ENCODE measurements around the gene SH3D21. TPM values are rescaled to one million over a fixed set of nuclear protein-coding genes. Genes with fewer than 3 reads are reported as not detected.

The SH3D21 gene
- total and polyA plus RNA-seq, 2 donors (not counting 1 experiment from before 2014, with no cell fraction given), result 0.49 to 1.8 TPM

GRCh38 chr1:36327421-36328087, 21.4 kb downstream of the SH3D21 start:
- ChIA-PET CTCF (no interaction called here), POLR2A (no interaction called here)
- Mint-ChIP-seq H3K27me3 (peaks cover 50% of the 10 kb centered on the region), H3K4me1 (peaks cover 17% of the 10 kb centered on the region), H3K9me3 (ENCODE audit: insufficient read depth) (no peaks in the 10 kb centered on the region), H3K27ac (no peak overlapping the region), H3K4me3 (no peak overlapping the region)
- no peaks in the 10 kb centered on the region for H3K9me3 ChIP-seq (ENCODE audit: control extremely low read depth in 1 of 3, control insufficient read depth in 2 of 3, insufficient read depth in 1 of 3, low read length in 2 of 3)
- peaks cover 16 to 18% of the 10 kb centered on the region in 2 donors for H3K4me1 ChIP-seq (ENCODE audit: control insufficient read depth in 2 of 2, insufficient read depth in 2 of 2, low read length in 2 of 2)
- ATAC-seq (ENCODE audit: low read depth), result no peak
- 91% methylated on average over 9 of the region's 9 CpGs for WGBS (ENCODE audit: insufficient coverage)
- intact Hi-C loops (cut with micrococcal nuclease), result no loop called here
- no peak overlapping the region for H2AFZ ChIP-seq (ENCODE audit: insufficient read depth, low read depth, low read length, poor library complexity, severe bottlenecking)
- H3K27me3 ChIP-seq (replicated peaks in 1 of 4; ENCODE audit: control extremely low read depth in 1 of 4, control insufficient read depth in 3 of 4, insufficient read depth in 4 of 4, low read length in 3 of 4), result peaks cover 0 to 33% (median 12%) of the 10 kb centered on the region in 4 experiments
- H3K4me2 ChIP-seq (replicated peaks; ENCODE audit: low read depth, low read length, poor library complexity, severe bottlenecking), result no peak overlapping the region
- H3K79me2 ChIP-seq (ENCODE audit: control insufficient read depth, insufficient read depth, low read length), result no peaks in the 10 kb centered on the region
- no peak for DNase-seq
- H3K4me3 ChIP-seq (ENCODE audit: control extremely low read depth in 1 of 5, extremely low read depth in 1 of 5, insufficient read depth in 1 of 5, low read depth in 2 of 5, low read length in 4 of 5), result no peak overlapping the region
- H3K36me3 ChIP-seq (replicated peaks in 1 of 2; ENCODE audit: control extremely low read depth in 1 of 2, control insufficient read depth in 1 of 2, extremely low read depth in 1 of 2, insufficient read depth in 2 of 2, low read length in 1 of 2), result no peaks in the 10 kb centered on the region
- H4K20me1 ChIP-seq (ENCODE audit: control insufficient read depth, insufficient read depth, low read length, poor library complexity, severe bottlenecking), result no peaks in the 10 kb centered on the region
- TF ChIP-seq CTCF (IDR thresholded peaks at IDR 0.05) (no peak), EZH2 (IDR thresholded peaks at IDR 0.05; ENCODE audit: borderline replicate concordance, insufficient read depth, low read depth, low read length, poor library complexity, severe bottlenecking) (no peak)
- H3K27ac ChIP-seq (ENCODE audit: low read length in 2 of 2), result no peak overlapping the region
- H3K9ac ChIP-seq (ENCODE audit: low read length), result no peak overlapping the region

GRCh38 chr1:36328088-36328480, 21.9 kb downstream of the SH3D21 start:
- peaks cover 14% of the 10 kb centered on the region for H3K4me1 Mint-ChIP-seq
- Histone ChIP-seq H3K4me1 (ENCODE audit: control insufficient read depth in 2 of 2, insufficient read depth in 2 of 2, low read length in 2 of 2) (peaks cover 10 to 13% of the 10 kb centered on the region in 2 donors), H3K79me2 (ENCODE audit: control insufficient read depth, insufficient read depth, low read length) (no peaks in the 10 kb centered on the region), H3K27me3 (replicated peaks in 1 of 4; ENCODE audit: control extremely low read depth in 1 of 4, control insufficient read depth in 3 of 4, insufficient read depth in 4 of 4, low read length in 3 of 4) (peaks cover 0 to 28% (median 10%) of the 10 kb centered on the region in 4 experiments), H2AFZ (ENCODE audit: insufficient read depth, low read depth, low read length, poor library complexity, severe bottlenecking) (no peak overlapping the region), H3K4me3 (ENCODE audit: control extremely low read depth in 1 of 5, extremely low read depth in 1 of 5, insufficient read depth in 1 of 5, low read depth in 2 of 5, low read length in 4 of 5) (no peak overlapping the region), H3K27ac (ENCODE audit: low read length in 2 of 2) (no peak overlapping the region), H3K9me3 (ENCODE audit: control extremely low read depth in 1 of 3, control insufficient read depth in 2 of 3, insufficient read depth in 1 of 3, low read length in 2 of 3) (no peaks in the 10 kb centered on the region), H3K36me3 (replicated peaks in 1 of 2; ENCODE audit: control extremely low read depth in 1 of 2, control insufficient read depth in 1 of 2, extremely low read depth in 1 of 2, insufficient read depth in 2 of 2, low read length in 1 of 2) (no peaks in the 10 kb centered on the region), H3K4me2 (replicated peaks; ENCODE audit: low read depth, low read length, poor library complexity, severe bottlenecking) (no peak overlapping the region), H3K9ac (ENCODE audit: low read length) (no peak overlapping the region), H4K20me1 (ENCODE audit: control insufficient read depth, insufficient read depth, low read length, poor library complexity, severe bottlenecking) (no peaks in the 10 kb centered on the region)
- no peak for DNase-seq
- H3K9me3 Mint-ChIP-seq (ENCODE audit: insufficient read depth), result no peaks in the 10 kb centered on the region
- intact Hi-C loops (cut with micrococcal nuclease), result no loop called here
- ChIA-PET POLR2A (no interaction called here), CTCF (no interaction called here)
- no peak for ATAC-seq (ENCODE audit: low read depth)
- peaks cover 52% of the 10 kb centered on the region for H3K27me3 Mint-ChIP-seq
- no peak for TF ChIP-seq CTCF (IDR thresholded peaks at IDR 0.05)
- TF ChIP-seq EZH2 (IDR thresholded peaks at IDR 0.05; ENCODE audit: borderline replicate concordance, insufficient read depth, low read depth, low read length, poor library complexity, severe bottlenecking), result no peak
- no peak overlapping the region for H3K27ac Mint-ChIP-seq
- 89% methylated on average over 6 of the region's 6 CpGs for WGBS (ENCODE audit: insufficient coverage)
- H3K4me3 Mint-ChIP-seq, result no peak overlapping the region

Measured in B cell (primary cell).